Ishikawa (cell line): ENCODE measurements around the gene LRBA.

Experiments
- CEBPB ChIP-seq: IDR thresholded peaks from 2 replicates; pipeline ENCODE4 v1.6.1; 2012
- CREB1 ChIP-seq: IDR thresholded peaks from 2 replicates; pipeline ENCODE4 v1.6.1; 2012; ENCODE audit warnings: low read depth
- EGR1 ChIP-seq: IDR thresholded peaks from 2 replicates; pipeline ENCODE4 v1.6.1; 2012
- EP300 ChIP-seq: IDR thresholded peaks from 2 replicates; pipeline ENCODE4 v1.6.1; 2012; ENCODE audit warnings: borderline replicate concordance
- FOXM1 ChIP-seq: IDR thresholded peaks from 2 replicates; pipeline ENCODE4 v1.6.1; 2012; ENCODE audit warnings: low read depth, borderline replicate concordance
- MAX ChIP-seq: IDR thresholded peaks from 2 replicates; pipeline ENCODE4 v1.6.1; 2012
- NFIC ChIP-seq: IDR thresholded peaks from 2 replicates; pipeline ENCODE4 v1.6.1; 2012
- RAD21 ChIP-seq: IDR thresholded peaks from 2 replicates; pipeline ENCODE4 v1.6.1; 2012; ENCODE audit warnings: low read depth
- REST ChIP-seq: IDR thresholded peaks from 2 replicates; pipeline ENCODE4 v1.6.1; 2012; ENCODE audit warnings: low read depth, mild to moderate bottlenecking
- TAF1 ChIP-seq: IDR thresholded peaks from 2 replicates; pipeline ENCODE4 v1.6.1; 2012; ENCODE audit warnings: low read depth, mild to moderate bottlenecking
- TCF12 ChIP-seq: IDR thresholded peaks from 2 replicates; pipeline ENCODE4 v1.6.1; 2012; ENCODE audit warnings: low read depth
- TEAD4 ChIP-seq: IDR thresholded peaks from 2 replicates; pipeline ENCODE4 v1.6.1; 2012
- USF1 ChIP-seq: IDR thresholded peaks from 2 replicates; pipeline ENCODE4 v1.6.1; 2012
- YY1 ChIP-seq: IDR thresholded peaks from 2 replicates; pipeline ENCODE4 v1.6.1; 2012; ENCODE audit warnings: low read depth
- ZBTB7A ChIP-seq: IDR thresholded peaks from 2 replicates; pipeline ENCODE4 v1.6.1; 2012; ENCODE audit warnings: low read depth

LRBA gene

GRCh38 chr4:150385606-150386005 lies 629.5 kb downstream of the LRBA start:
- no peak for TF ChIP-seq TAF1
- no peak for TF ChIP-seq FOXM1
- no peak for TF ChIP-seq TEAD4
- no peak for TF ChIP-seq NFIC
- no peak for TF ChIP-seq ZBTB7A
- no peak for TF ChIP-seq RAD21
- TF ChIP-seq CEBPB = no peak
- TF ChIP-seq TCF12 = no peak

GRCh38 chr4:150384249-150384648 lies 630.8 kb downstream of the LRBA start:
- TF ChIP-seq CEBPB (no peak), REST (no peak), EP300 (no peak), YY1 (no peak), EGR1 (no peak), MAX (no peak), FOXM1 (no peak), USF1 (no peak)

GRCh38 chr4:150382028-150382427 lies 633.1 kb downstream of the LRBA start:
- TF ChIP-seq CEBPB (no peak), YY1 (no peak), FOXM1 (no peak), REST (no peak), TAF1 (no peak)

- TF ChIP-seq CEBPB (no peak), REST (no peak), NFIC (no peak), TCF12 (no peak), FOXM1 (no peak), RAD21 (no peak), USF1 (no peak), EP300 (no peak), YY1 (no peak), TEAD4 (no peak), TAF1 (no peak), CREB1 (no peak)
Observed at GRCh38 chr4:150381609-150382008, 633.5 kb downstream of the LRBA start.

- TF ChIP-seq TAF1 = no peak
- TF ChIP-seq TCF12 = no peak
- TF ChIP-seq EGR1 = no peak
- TF ChIP-seq RAD21 = no peak
Observed at GRCh38 chr4:150381036-150381435, 634.0 kb downstream of the LRBA start.

GRCh38 chr4:150379454-150379853 lies 635.6 kb downstream of the LRBA start:
- TF ChIP-seq EP300 (no peak), REST (no peak), CREB1 (no peak), RAD21 (no peak)
